GM19463 (cell line): ENCODE results near the gene SMPD1.
"Not testable (repeated sequence)": the region's sequence is repeated elsewhere in the genome, so short reads cannot be mapped to it uniquely, and the experiment has no call there.

Experiments used
- ATAC-seq: cut with Tn5 transposase; IDR thresholded peaks from one replicate; pipeline ENCODE4 v1.9.1; 2021; ENCODE audit warnings: mild to moderate bottlenecking, moderate library complexity; ENCODE audit not compliant: unreplicated experiment

The SMPD1 gene

GRCh38 chr11:6387811-6388599 is 2.3 kb upstream of the SMPD1 start:
- ATAC-seq, result no peak

- ATAC-seq, result no peak
Observed at GRCh38 chr11:6388748-6389147, 1.5 kb upstream of the SMPD1 start.

GRCh38 chr11:6390718-6391469 is 620 bp downstream of the SMPD1 start:
- ATAC-seq, result no peak

GRCh38 chr11:6391537-6392134 is 1.4 kb downstream of the SMPD1 start:
- ATAC-seq, result no peak

GRCh38 chr11:6392251-6392650 is 2.0 kb downstream of the SMPD1 start:
- ATAC-seq, result not testable (repeated sequence)

- ATAC-seq, result no peak
Observed at GRCh38 chr11:6393989-6394670, 3.9 kb downstream of the SMPD1 start.

- no peak for ATAC-seq
Observed at GRCh38 chr11:6395470-6396060, 5.3 kb downstream of the SMPD1 start.

GRCh38 chr11:6397156-6397555 is 6.9 kb downstream of the SMPD1 start:
- no peak for ATAC-seq

- ATAC-seq, result no peak
Observed at GRCh38 chr11:6397636-6398035, 7.4 kb downstream of the SMPD1 start.

- ATAC-seq, result no peak
Observed at GRCh38 chr11:6400431-6401345, 10.4 kb downstream of the SMPD1 start.

GRCh38 chr11:6401464-6401863 is 11.2 kb downstream of the SMPD1 start:
- no peak for ATAC-seq

- peak; percentile 40 for ATAC-seq
Observed at GRCh38 chr11:6402061-6402470, 11.8 kb downstream of the SMPD1 start.

GRCh38 chr11:6402561-6402981 is 12.3 kb downstream of the SMPD1 start:
- peak; percentile 92 for ATAC-seq

- no peak for ATAC-seq
Observed at GRCh38 chr11:6403539-6403938, 13.3 kb downstream of the SMPD1 start.

- ATAC-seq, result no peak
Observed at GRCh38 chr11:6404342-6405051, 14.2 kb downstream of the SMPD1 start.

- ATAC-seq, result no peak
Observed at GRCh38 chr11:6405052-6405667, 14.9 kb downstream of the SMPD1 start.

- no peak for ATAC-seq
Observed at GRCh38 chr11:6405846-6406245, 15.6 kb downstream of the SMPD1 start.

GRCh38 chr11:6406370-6406769 is 16.1 kb downstream of the SMPD1 start:
- no peak for ATAC-seq
